Measurements from ENCODE around the gene LIN54. TPM values are rescaled to one million over a fixed set of nuclear protein-coding genes. Genes with fewer than 3 reads are reported as not detected.

LIN54 gene
- total and polyA plus RNA-seq, 8 donors = 1.1 to 5.7 (median 3.1) TPM

GRCh38 chr4:83019794-83020494, 9.3 kb upstream of the LIN54 start:
- H3K27ac ChIP-seq = no peak overlapping the region
- H3K9me3 ChIP-seq = no peaks in the 10 kb centered on the region
- no peaks in the 10 kb centered on the region for H3K36me3 ChIP-seq
- ATAC-seq (no peak), DNase-seq (no peak), FAIRE-seq (no peak)
- intact Hi-C loops (cut with DNase I) = no loop called here
- no peaks in the 10 kb centered on the region for H3K27me3 ChIP-seq
- no peak for TF ChIP-seq CTCF (IDR thresholded peaks at IDR 0.05)
- H3K4me1 ChIP-seq = no peaks in the 10 kb centered on the region
- no peak overlapping the region for H3K4me3 ChIP-seq
- 82 to 85% methylated on average over 3 of the region's 3 CpGs for WGBS, 2 donors

DNA sequence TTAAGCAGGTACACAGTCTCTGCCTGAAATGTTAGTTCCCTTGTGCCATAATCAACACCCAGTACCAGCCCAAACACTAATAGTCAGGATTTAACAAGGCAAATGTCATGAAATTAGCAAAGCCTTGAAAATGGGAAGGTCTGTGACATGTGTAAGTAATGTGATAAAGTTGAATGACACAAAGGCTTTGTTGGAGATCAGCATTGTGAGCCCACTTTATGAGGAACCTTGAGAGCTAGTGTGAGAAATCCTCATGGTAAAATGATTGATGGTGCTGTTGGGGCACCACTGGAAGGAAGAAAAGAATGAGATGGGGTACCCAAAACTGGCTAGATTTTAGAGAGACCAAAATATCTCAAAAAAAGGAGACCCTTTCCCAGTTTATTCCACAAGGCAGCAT, 3.3 kb upstream of the LIN54 start:
- intact Hi-C loops (cut with DNase I) = no loop called here
- no peak for ATAC-seq
- FAIRE-seq = no peak
- H3K9me3 ChIP-seq = no peaks in the 10 kb centered on the region
- no peaks in the 10 kb centered on the region for H3K27me3 ChIP-seq
- peaks cover 4 to 21% (median 9%) of the 10 kb centered on the region in 3 donors for H3K4me1 ChIP-seq
- peak overlapping the region in 1 of 4 donors; percentile 89 for H3K27ac ChIP-seq
- peak overlapping the region in 3 of 4 donors; percentile 13 to 92 (median 78) for H3K4me3 ChIP-seq
- DNase-seq = no peak
- TF ChIP-seq CTCF (IDR thresholded peaks at IDR 0.05) = no peak
- H3K36me3 ChIP-seq = no peaks in the 10 kb centered on the region

GRCh38 chr4:83013420-83013867, 2.8 kb upstream of the LIN54 start:
- intact Hi-C loops (cut with DNase I) = no loop called here

GRCh38 chr4:83012687-83013419, 2.2 kb upstream of the LIN54 start:
- peak overlapping the region; percentile 69 to 92 (median 83) for H3K4me3 ChIP-seq
- H3K4me1 ChIP-seq = peaks cover 4 to 23% (median 9%) of the 10 kb centered on the region in 3 donors
- WGBS, 2 donors = 0 to 1% methylated on average over 59 to 73 of the region's 73 CpGs
- FAIRE-seq (peak; percentile 37), ATAC-seq (peak; percentile 92 to 97 (median 94)), DNase-seq (peak; percentile 96 to 99 (median 98))
- H3K27me3 ChIP-seq = no peaks in the 10 kb centered on the region
- no peaks in the 10 kb centered on the region for H3K9me3 ChIP-seq
- intact Hi-C loops (cut with DNase I) = no loop called here
- TF ChIP-seq CTCF (IDR thresholded peaks at IDR 0.05) = peak; percentile 36 to 64 (median 46)
- peak overlapping the region; percentile 60 to 89 (median 78) for H3K27ac ChIP-seq
- no peaks in the 10 kb centered on the region for H3K36me3 ChIP-seq

More at GRCh38 chr4:83013420-83013867, 2.8 kb upstream of the LIN54 start:
- Histone ChIP-seq H3K4me1 (peaks cover 4 to 23% (median 9%) of the 10 kb centered on the region in 3 donors), H3K36me3 (no peaks in the 10 kb centered on the region), H3K9me3 (no peaks in the 10 kb centered on the region), H3K27me3 (no peaks in the 10 kb centered on the region), H3K4me3 (peak overlapping the region; percentile 13 to 92 (median 53)), H3K27ac (peak overlapping the region in 3 of 4 donors; percentile 51 to 89 (median 81))
- peak in 2 of 4 donors; percentile 14 to 18 for ATAC-seq
- no peak for DNase-seq
- FAIRE-seq = no peak
- TF ChIP-seq CTCF (IDR thresholded peaks at IDR 0.05) = no peak
- 3 to 5% methylated on average over 13 of the region's 13 CpGs for WGBS, 2 donors

All from pancreas (tissue), 10 donors.